SK-N-SH (cell line): Measurements from ENCODE around the gene RHOU.

Experiments used
- ELF1 ChIP-seq: IDR thresholded peaks from 2 replicates; pipeline ENCODE4 v1.4.0; 2012
- EP300 ChIP-seq, 2 experiments: IDR thresholded peaks; 2 replicates each; pipeline versions ENCODE4 v1.4.0 to v1.6.1; 2012; ENCODE audit warnings: borderline replicate concordance in 1 of 2, low read depth in 1 of 2, low read length in 1 of 2
- GATA2 ChIP-seq: sonication (generic); formaldehyde crosslinking; IDR thresholded peaks from 2 replicates; pipeline ENCODE4 v1.5.0; 2020; ENCODE audit warnings: mild to moderate bottlenecking, missing genetic modification reagents
- NRF1 ChIP-seq: IDR thresholded peaks from 2 replicates; pipeline ENCODE4 v1.6.1; 2012; ENCODE audit warnings: low read depth, mild to moderate bottlenecking, low read length
- POLR2AphosphoS5 ChIP-seq: IDR thresholded peaks from 2 replicates; pipeline ENCODE4 v1.6.1; 2012; ENCODE audit warnings: low read depth, low read length
- RAD21 ChIP-seq: IDR thresholded peaks from 2 replicates; pipeline ENCODE4 v1.6.1; 2012; ENCODE audit warnings: mild to moderate bottlenecking, low read length
- RFX5 ChIP-seq: IDR thresholded peaks from 2 replicates; pipeline ENCODE4 v1.6.1; 2012; ENCODE audit warnings: mild to moderate bottlenecking, improper control_type of control experiment, low read length
- TAF1 ChIP-seq: IDR thresholded peaks from 2 replicates; pipeline ENCODE4 v1.6.1; 2012; ENCODE audit warnings: low read depth, mild to moderate bottlenecking, low read length, moderate library complexity, borderline replicate concordance
- TF ChIP-seq, protein P1 (sequence below): IDR thresholded peaks from 2 replicates; pipeline ENCODE4 v1.4.0; 2012; ENCODE audit warnings: low read depth
- TF ChIP-seq, protein P2 (sequence below): fragments of 200-600 bp; sonication (generic); IDR thresholded peaks from 2 replicates; pipeline ENCODE4 v1.6.1; 2017; ENCODE audit warnings: antibody characterized with exemption, mild to moderate bottlenecking, moderate library complexity
- TF ChIP-seq, protein P3 (sequence below): IDR thresholded peaks from 2 replicates; pipeline ENCODE4 v1.6.1; 2012; ENCODE audit warnings: mild to moderate bottlenecking, low read depth, low read length, moderate library complexity
- TF ChIP-seq, protein P4 (sequence below): IDR thresholded peaks from 2 replicates; pipeline ENCODE4 v1.4.0; 2012; ENCODE audit warnings: low read depth, borderline replicate concordance

DNA sequence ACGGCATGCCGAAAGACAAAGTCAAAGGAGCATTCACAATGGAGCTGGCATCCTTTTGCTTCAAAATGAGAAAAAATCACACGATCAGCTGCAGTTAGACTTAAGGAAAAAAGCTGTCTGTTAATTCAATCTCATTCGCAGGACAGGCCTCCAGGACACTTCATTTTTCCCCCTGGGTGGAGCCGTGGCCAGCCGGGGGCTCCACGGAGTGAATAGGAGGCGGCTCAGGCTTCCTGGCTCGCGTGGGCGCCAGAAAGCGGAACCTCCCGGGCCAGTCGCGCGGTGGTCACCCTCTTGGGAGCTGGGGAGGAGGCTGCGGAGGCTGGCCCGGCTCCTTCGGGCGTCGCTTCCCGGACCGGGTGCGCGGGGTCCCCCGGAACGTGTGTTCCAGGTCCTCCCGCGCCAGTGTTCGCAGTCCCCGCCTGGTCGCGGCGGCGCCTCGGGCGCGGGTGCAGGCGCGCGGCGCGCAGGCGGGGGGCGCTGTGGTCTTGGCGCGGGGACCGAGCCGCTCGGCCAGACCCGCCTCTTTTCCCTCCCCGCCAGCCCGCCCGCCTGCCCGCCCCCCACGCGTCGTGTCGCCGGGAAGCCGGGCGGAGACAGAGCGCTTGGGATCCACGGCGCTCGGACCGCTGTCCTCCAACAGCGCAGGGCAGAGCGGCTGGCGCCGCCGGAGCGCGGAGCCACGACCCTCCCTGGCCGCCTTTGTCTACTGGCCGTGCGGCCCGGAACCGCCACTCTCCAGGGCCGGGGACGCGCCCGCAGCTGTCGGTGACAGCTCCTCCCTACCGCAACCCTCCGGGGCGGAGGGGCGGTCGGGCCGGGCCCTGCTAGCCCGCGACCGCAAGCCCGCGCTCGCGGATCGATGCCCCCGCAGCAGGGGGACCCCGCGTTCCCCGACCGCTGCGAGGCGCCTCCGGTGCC lies at the start of gene RHOU:
- TF ChIP-seq GATA2 (CRISPR knock-in tag) (no peak), EP300 (IDR thresholded peaks at IDR 0.05; ENCODE audit: borderline replicate concordance in 1 of 2, low read depth in 1 of 2, low read length in 1 of 2) (no peak), RAD21 (peak; percentile 63), RFX5 (no peak), ELF1 (no peak), NRF1 (no peak), TAF1 (no peak), POLR2AphosphoS5 (no peak)
- TF ChIP-seq, protein P1, sequence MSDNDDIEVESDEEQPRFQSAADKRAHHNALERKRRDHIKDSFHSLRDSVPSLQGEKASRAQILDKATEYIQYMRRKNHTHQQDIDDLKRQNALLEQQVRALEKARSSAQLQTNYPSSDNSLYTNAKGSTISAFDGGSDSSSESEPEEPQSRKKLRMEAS = 0 out of 2 replicates have a peak, but pooled peaks have one; percentile 15
- TF ChIP-seq, protein P2, sequence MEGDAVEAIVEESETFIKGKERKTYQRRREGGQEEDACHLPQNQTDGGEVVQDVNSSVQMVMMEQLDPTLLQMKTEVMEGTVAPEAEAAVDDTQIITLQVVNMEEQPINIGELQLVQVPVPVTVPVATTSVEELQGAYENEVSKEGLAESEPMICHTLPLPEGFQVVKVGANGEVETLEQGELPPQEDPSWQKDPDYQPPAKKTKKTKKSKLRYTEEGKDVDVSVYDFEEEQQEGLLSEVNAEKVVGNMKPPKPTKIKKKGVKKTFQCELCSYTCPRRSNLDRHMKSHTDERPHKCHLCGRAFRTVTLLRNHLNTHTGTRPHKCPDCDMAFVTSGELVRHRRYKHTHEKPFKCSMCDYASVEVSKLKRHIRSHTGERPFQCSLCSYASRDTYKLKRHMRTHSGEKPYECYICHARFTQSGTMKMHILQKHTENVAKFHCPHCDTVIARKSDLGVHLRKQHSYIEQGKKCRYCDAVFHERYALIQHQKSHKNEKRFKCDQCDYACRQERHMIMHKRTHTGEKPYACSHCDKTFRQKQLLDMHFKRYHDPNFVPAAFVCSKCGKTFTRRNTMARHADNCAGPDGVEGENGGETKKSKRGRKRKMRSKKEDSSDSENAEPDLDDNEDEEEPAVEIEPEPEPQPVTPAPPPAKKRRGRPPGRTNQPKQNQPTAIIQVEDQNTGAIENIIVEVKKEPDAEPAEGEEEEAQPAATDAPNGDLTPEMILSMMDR = peak; percentile 54
- TF ChIP-seq, protein P3, sequence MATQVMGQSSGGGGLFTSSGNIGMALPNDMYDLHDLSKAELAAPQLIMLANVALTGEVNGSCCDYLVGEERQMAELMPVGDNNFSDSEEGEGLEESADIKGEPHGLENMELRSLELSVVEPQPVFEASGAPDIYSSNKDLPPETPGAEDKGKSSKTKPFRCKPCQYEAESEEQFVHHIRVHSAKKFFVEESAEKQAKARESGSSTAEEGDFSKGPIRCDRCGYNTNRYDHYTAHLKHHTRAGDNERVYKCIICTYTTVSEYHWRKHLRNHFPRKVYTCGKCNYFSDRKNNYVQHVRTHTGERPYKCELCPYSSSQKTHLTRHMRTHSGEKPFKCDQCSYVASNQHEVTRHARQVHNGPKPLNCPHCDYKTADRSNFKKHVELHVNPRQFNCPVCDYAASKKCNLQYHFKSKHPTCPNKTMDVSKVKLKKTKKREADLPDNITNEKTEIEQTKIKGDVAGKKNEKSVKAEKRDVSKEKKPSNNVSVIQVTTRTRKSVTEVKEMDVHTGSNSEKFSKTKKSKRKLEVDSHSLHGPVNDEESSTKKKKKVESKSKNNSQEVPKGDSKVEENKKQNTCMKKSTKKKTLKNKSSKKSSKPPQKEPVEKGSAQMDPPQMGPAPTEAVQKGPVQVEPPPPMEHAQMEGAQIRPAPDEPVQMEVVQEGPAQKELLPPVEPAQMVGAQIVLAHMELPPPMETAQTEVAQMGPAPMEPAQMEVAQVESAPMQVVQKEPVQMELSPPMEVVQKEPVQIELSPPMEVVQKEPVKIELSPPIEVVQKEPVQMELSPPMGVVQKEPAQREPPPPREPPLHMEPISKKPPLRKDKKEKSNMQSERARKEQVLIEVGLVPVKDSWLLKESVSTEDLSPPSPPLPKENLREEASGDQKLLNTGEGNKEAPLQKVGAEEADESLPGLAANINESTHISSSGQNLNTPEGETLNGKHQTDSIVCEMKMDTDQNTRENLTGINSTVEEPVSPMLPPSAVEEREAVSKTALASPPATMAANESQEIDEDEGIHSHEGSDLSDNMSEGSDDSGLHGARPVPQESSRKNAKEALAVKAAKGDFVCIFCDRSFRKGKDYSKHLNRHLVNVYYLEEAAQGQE = no peak
- TF ChIP-seq, protein P4, sequence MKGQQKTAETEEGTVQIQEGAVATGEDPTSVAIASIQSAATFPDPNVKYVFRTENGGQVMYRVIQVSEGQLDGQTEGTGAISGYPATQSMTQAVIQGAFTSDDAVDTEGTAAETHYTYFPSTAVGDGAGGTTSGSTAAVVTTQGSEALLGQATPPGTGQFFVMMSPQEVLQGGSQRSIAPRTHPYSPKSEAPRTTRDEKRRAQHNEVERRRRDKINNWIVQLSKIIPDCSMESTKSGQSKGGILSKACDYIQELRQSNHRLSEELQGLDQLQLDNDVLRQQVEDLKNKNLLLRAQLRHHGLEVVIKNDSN = no peak
